Stimulated activated naive CD4-positive, alpha-beta T cell treated with Interleukin-2 at 50 U/mL for 16 hours (primary cell): Measurements from ENCODE around the gene NHSL2.
"Not testable (repeated sequence)": the region's sequence is repeated elsewhere in the genome, so short reads cannot be mapped to it uniquely, and the experiment has no call there.

Experiments used
- DNase-seq: peaks from one replicate; lab custom pipeline; 2025; lab: John Stamatoyannopoulos, UW

The NHSL2 gene

GRCh38 chrX:72130156-72130761 lies 219.6 kb downstream of the NHSL2 start:
- DNase-seq: no peak

GRCh38 chrX:72130762-72131250 lies 220.2 kb downstream of the NHSL2 start:
- DNase-seq: no peak

- DNase-seq: peak; percentile 58
Measured at GRCh38 chrX:72131317-72132294, 221.0 kb downstream of the NHSL2 start, which contains the start of gene RTL5. RTL5 (minus strand) TSS chrX:72131915.

GRCh38 chrX:72132456-72132855 lies 221.8 kb downstream of the NHSL2 start:
- no peak for DNase-seq

GRCh38 chrX:72133851-72134546 lies 223.4 kb downstream of the NHSL2 start:
- DNase-seq: no peak

GRCh38 chrX:72137846-72138495 lies 227.3 kb downstream of the NHSL2 start:
- no peak for DNase-seq

GRCh38 chrX:72139538-72139937 lies 228.9 kb downstream of the NHSL2 start:
- DNase-seq: no peak

- peak; percentile 6 for DNase-seq
Measured at GRCh38 chrX:72141372-72142004, 230.8 kb downstream of the NHSL2 start.

- DNase-seq: no peak
Measured at GRCh38 chrX:72142094-72142793, 231.6 kb downstream of the NHSL2 start.

GRCh38 chrX:72142794-72143608 lies 232.4 kb downstream of the NHSL2 start:
- DNase-seq: no peak

- no peak for DNase-seq
Measured at GRCh38 chrX:72143609-72143907, 232.9 kb downstream of the NHSL2 start.

GRCh38 chrX:72145181-72145580 lies 234.5 kb downstream of the NHSL2 start:
- DNase-seq: no peak

GRCh38 chrX:72146527-72146926 lies 235.9 kb downstream of the NHSL2 start:
- no peak for DNase-seq

GRCh38 chrX:72158773-72159172 lies 248.1 kb downstream of the NHSL2 start:
- no peak for DNase-seq

- DNase-seq: no peak
Measured at GRCh38 chrX:72159769-72160168, 249.1 kb downstream of the NHSL2 start.

- DNase-seq: no peak
Measured at GRCh38 chrX:72165551-72165950, 254.9 kb downstream of the NHSL2 start.

GRCh38 chrX:72169008-72169728 lies 258.5 kb downstream of the NHSL2 start:
- peak; percentile 6 for DNase-seq

GRCh38 chrX:72176289-72176688 lies 265.6 kb downstream of the NHSL2 start:
- DNase-seq: not testable (repeated sequence)

GRCh38 chrX:72176981-72177380 lies 266.3 kb downstream of the NHSL2 start:
- no peak for DNase-seq
